HepG2 (cell line): ENCODE data around the gene IL24. TPM values are rescaled to one million over a fixed set of nuclear protein-coding genes. Genes with fewer than 3 reads are reported as not detected.

ENCODE experiments used
- ATAC-seq: fragments of 200-7000 bp; cut with Tn5 transposase; 3 replicates; pipeline ENCODE4 v1.9.1; 2020; ENCODE audit warnings: mild to moderate bottlenecking, moderate library complexity
- BruUV-seq: library from RNA; stranded (reverse); fragments of 400-500 nt; replicated peaks from 2 replicates; lab custom pipeline; 2021; lab: Mats Ljungman, UMichigan
- CTCF ChIA-PET: fragments of 300-600 bp; formaldehyde crosslinking; extraction: SDS; loops from one replicate; lab custom pipeline; 2021; ENCODE audit warnings: low total read pairs, inconsistent platforms, low intra/inter-chr PET ratio; lab: Yijun Ruan, JAX
- POLR2A ChIA-PET: fragments of 350-600 bp; sonication (Branson Sonifier 250); formaldehyde crosslinking; loops from one replicate; lab custom pipeline; 2020; ENCODE audit warnings: antibody characterized with exemption, inconsistent platforms; lab: Yijun Ruan, JAX
- DNase-seq: peaks from one replicate; pipeline ENCODE4 v3.0.0-alpha.2; 2015; ENCODE audit warnings: low spot score
- FAIRE-seq: peaks from 3 replicates; lab custom pipeline; 2011; peaks lifted over from hg19 to GRCh38; lab: Jason Lieb, UNC
- H2AFZ ChIP-seq: one replicate; pipeline ENCODE4 v1.6.1; 2011; ENCODE audit warnings: low read length, inconsistent platforms
- H3K27ac ChIP-seq: fragments of 300-600 bp; 3 replicates; pipeline ENCODE4 v1.8.0; 2011; ENCODE audit warnings: mixed run types, mild to moderate bottlenecking, mixed read lengths, low read length, inconsistent platforms; ENCODE audit not compliant: insufficient read depth; ENCODE audit errors: extremely low read length
- H3K27me3 ChIP-seq, 2 experiments: fragments of 200-600 bp in 1 of 2; 2 replicates in 1 of 2; 3 replicates in 1 of 2; pipeline versions ENCODE4 v1.6.0 to v1.8.0; 2011; ENCODE audit warnings: low read length in 2 of 2, mild to moderate bottlenecking in 2 of 2, moderate library complexity in 2 of 2, inconsistent platforms in 1 of 2; ENCODE audit not compliant: insufficient read depth in 2 of 2, control insufficient read depth in 1 of 2
- H3K36me3 ChIP-seq, 2 experiments: fragments of 200-600 bp in 1 of 2; replicated peaks in 1 of 2; 2 replicates in 1 of 2; 3 replicates in 1 of 2; pipeline versions ENCODE4 v1.5.1 to v1.8.0; 2011; ENCODE audit warnings: low read length in 2 of 2, inconsistent platforms in 1 of 2; ENCODE audit not compliant: insufficient read depth in 2 of 2, control insufficient read depth in 1 of 2
- H3K4me1 ChIP-seq: 2 replicates; pipeline ENCODE4 v1.5.1; 2012; ENCODE audit warnings: low read length, inconsistent platforms; ENCODE audit not compliant: insufficient read depth
- H3K4me2 ChIP-seq: 2 replicates; pipeline ENCODE4 v1.6.0; 2011; ENCODE audit warnings: low read depth, low read length, inconsistent platforms
- H3K4me3 ChIP-seq, 3 experiments: fragments of 200-600 bp in 1 of 3; sonication (generic), shearing (Covaris generic) in 1 of 3; replicated peaks in 1 of 3; 2 replicates each; pipeline ENCODE4 v1.5.1; 2011 to 2016; ENCODE audit warnings: low read length in 3 of 3, inconsistent platforms in 2 of 3, low read depth in 2 of 3, mild to moderate bottlenecking in 2 of 3, control low read depth in 1 of 3, mixed read lengths in 1 of 3; ENCODE audit not compliant: insufficient read depth in 1 of 3
- H3K79me2 ChIP-seq: one replicate; pipeline ENCODE4 v1.6.1; 2011; ENCODE audit warnings: low read length, inconsistent platforms; ENCODE audit not compliant: insufficient read depth
- H3K9ac ChIP-seq: 2 replicates; pipeline ENCODE4 v1.6.0; 2011; ENCODE audit warnings: mild to moderate bottlenecking, low read depth, low read length, inconsistent platforms; ENCODE audit not compliant: insufficient read depth
- H3K9me3 ChIP-seq: 2 replicates; pipeline ENCODE4 v1.5.1; 2012; ENCODE audit warnings: mild to moderate bottlenecking, low read length
- H4K20me1 ChIP-seq: 2 replicates; pipeline ENCODE4 v1.6.0; 2011; ENCODE audit warnings: inconsistent platforms, mild to moderate bottlenecking, low read length, moderate library complexity; ENCODE audit not compliant: insufficient read depth
- ARID2 ChIP-seq: sonication (generic); formaldehyde crosslinking; IDR thresholded peaks from 2 replicates; pipeline ENCODE4 v1.8.1; 2022; ENCODE audit warnings: mild to moderate bottlenecking, missing genetic modification reagents, borderline replicate concordance
- BATF2 ChIP-seq: sonication (generic); formaldehyde crosslinking; IDR thresholded peaks from 2 replicates; pipeline ENCODE4 v1.8.0; 2022; ENCODE audit warnings: mild to moderate bottlenecking, missing genetic modification reagents, moderate library complexity
- HNRNPLL ChIP-seq: fragments of 200-400 bp; formaldehyde crosslinking; IDR thresholded peaks from 2 replicates; pipeline ENCODE4 v1.6.1; 2017; ENCODE audit warnings: mild to moderate bottlenecking, low read depth, low read length; ENCODE audit not compliant: poor library complexity, severe bottlenecking
- SRSF9 ChIP-seq: fragments of 200-400 bp; formaldehyde crosslinking; IDR thresholded peaks from 2 replicates; pipeline ENCODE4 v1.6.1; 2018; ENCODE audit warnings: borderline replicate concordance, mild to moderate bottlenecking, low read depth, low read length; ENCODE audit not compliant: insufficient read depth, poor library complexity, severe bottlenecking
- U2AF2 ChIP-seq: fragments of 200-400 bp; formaldehyde crosslinking; IDR thresholded peaks from 2 replicates; pipeline ENCODE4 v1.6.1; 2017; ENCODE audit warnings: low read depth, mild to moderate bottlenecking, low read length
- XBP1 ChIP-seq: sonication (generic); formaldehyde crosslinking; IDR thresholded peaks from 2 replicates; pipeline ENCODE4 v1.5.0; 2020; ENCODE audit warnings: missing genetic modification reagents
- ZNF18 ChIP-seq: sonication (generic); formaldehyde crosslinking; IDR thresholded peaks from 2 replicates; pipeline ENCODE4 v1.8.0; 2022; ENCODE audit warnings: mild to moderate bottlenecking, missing genetic modification reagents; ENCODE audit not compliant: insufficient replicate concordance
- ZNF431 ChIP-seq: sonication (generic); formaldehyde crosslinking; IDR thresholded peaks from 2 replicates; pipeline ENCODE4 v1.9.0; 2022; ENCODE audit warnings: missing genetic modification reagents, low read depth, mild to moderate bottlenecking, borderline replicate concordance
- ZNF512 ChIP-seq: sonication (generic); formaldehyde crosslinking; IDR thresholded peaks from 2 replicates; pipeline ENCODE4 v1.4.0; 2020; ENCODE audit warnings: mild to moderate bottlenecking, missing genetic modification reagents
- ZNF629 ChIP-seq: sonication (generic); formaldehyde crosslinking; conservative IDR thresholded peaks from 2 replicates; pipeline ENCODE4 v1.5.0; 2020; ENCODE audit warnings: missing genetic modification reagents
- ZSCAN25 ChIP-seq: sonication (generic); formaldehyde crosslinking; IDR thresholded peaks from 2 replicates; pipeline ENCODE4 v1.8.0; 2022; ENCODE audit warnings: mild to moderate bottlenecking, missing genetic modification reagents
- WGBS: methylation state at CpG from one replicate; pipeline ENCODE4 v1.1.6; 2017; ENCODE audit warnings: low lambda C conversion rate; 5-methylcytosine and 5-hydroxymethylcytosine counted together
- in situ Hi-C: cut with HindIII; loops from 2 replicates; pipeline ENCODE4 v1.10.0; 2017; ENCODE audit warnings: low pct_unique_long_range_greater_than_20kb; ENCODE audit not compliant: extremely low pct_ligation_motif_present
- intact Hi-C: fragments of 100-400 bp; cut with micrococcal nuclease; formaldehyde crosslinking; loops from one replicate; pipeline ENCODE4 v1.10.0; 2022; ENCODE audit not compliant: unreplicated experiment
- polyA plus RNA-seq, 8 experiments: library from polyadenylated mRNA; depleted of rRNA in 3 of 8; stranded (reverse) in 7 of 8; unstranded in 1 of 8; fragments of >200 nt; fragmentation: Illumina TruSeq in 4 of 8; extraction: Trizol in 4 of 8; gene quantifications; 2 replicates each; pipeline versions ENCODE4 v1.2.1 to v1.2.3, GENCODE V29; 2011 to 2016; ENCODE audit warnings: low read depth in 4 of 8, missing spikeins in 1 of 8, mixed read lengths in 1 of 8; ENCODE audit not compliant: insufficient read depth in 1 of 8
- total RNA-seq, 5 experiments: library from RNA; depleted of rRNA; stranded (reverse); fragments of >200 nt; fragmentation: Illumina TruSeq; extraction: Trizol; gene quantifications; 2 replicates each; pipeline ENCODE4 v1.2.3, GENCODE V29; 2016; ENCODE audit warnings: low read depth in 1 of 5

The IL24 gene
- total and polyA plus RNA-seq, 2 of the 13 experiments (the other 11 are each of a cell fraction or from before 2014, with no cell fraction given), result not detected

- TF ChIP-seq HNRNPLL, result no peak
Observed at GRCh38 chr1:206896261-206896660, 982 bp upstream of the IL24 start (continued).

- no peak overlapping the region for H3K4me3 ChIP-seq
- H3K27me3 ChIP-seq, result peaks cover 1 to 35% of the 10 kb centered on the region in 2 experiments; a peak in 3 of 5 replicates
- intact Hi-C loops (no loop called here), in situ Hi-C loops (no loop called here)
- no peak overlapping the region for H3K27ac ChIP-seq
- no peak overlapping the region for H2AFZ ChIP-seq
- H3K4me2 ChIP-seq, result no peak overlapping the region
- no peaks in the 10 kb centered on the region for H4K20me1 ChIP-seq
- ChIA-PET POLR2A (no interaction called here), CTCF (no interaction called here)
- no peak overlapping the region for H3K9ac ChIP-seq
- ATAC-seq, result no peak
- no peak for FAIRE-seq
- no peaks in the 10 kb centered on the region for H3K9me3 ChIP-seq
- H3K4me1 ChIP-seq, result no peaks in the 10 kb centered on the region
- H3K79me2 ChIP-seq, result no peaks in the 10 kb centered on the region
- 24% methylated on average over 10 of the region's 11 CpGs for WGBS
- DNase-seq, result no peak
- H3K36me3 ChIP-seq, result no peaks in the 10 kb centered on the region
- no TSS peak for BruUV-seq
- TF ChIP-seq ZNF18 (CRISPR knock-in tag), result no peak
- no peak for TF ChIP-seq ZNF629
- no peak for TF ChIP-seq BATF2 (CRISPR knock-in tag)
- no peak for TF ChIP-seq SRSF9
- no peak for TF ChIP-seq U2AF2
- no peak for TF ChIP-seq XBP1
- TF ChIP-seq ZSCAN25 (CRISPR knock-in tag), result no peak
- no peak for TF ChIP-seq ZNF431 (CRISPR knock-in tag)
- no peak for TF ChIP-seq ZNF512 (CRISPR knock-in tag)
- TF ChIP-seq ARID2 (CRISPR knock-in tag), result no peak
Observed at GRCh38 chr1:206898089-206898914, 1.1 kb downstream of the IL24 start.
